MM.1S (cell line): ENCODE measurements around the gene ZNF23.

Experiments
- CTCF ChIP-seq: fragments of 300-600 bp; sonication (generic); IDR thresholded peaks from 2 replicates; pipeline ENCODE4 v1.5.1; 2016; ENCODE audit warnings: antibody characterized with exemption, low read length, mixed read lengths
- EZH2 ChIP-seq: fragments of 300-600 bp; sonication (generic); optimal IDR thresholded peaks from 2 replicates; pipeline ENCODE3; 2017; ENCODE audit warnings: low read depth, mild to moderate bottlenecking, antibody characterized with exemption, low read length, mixed read lengths

DNA sequence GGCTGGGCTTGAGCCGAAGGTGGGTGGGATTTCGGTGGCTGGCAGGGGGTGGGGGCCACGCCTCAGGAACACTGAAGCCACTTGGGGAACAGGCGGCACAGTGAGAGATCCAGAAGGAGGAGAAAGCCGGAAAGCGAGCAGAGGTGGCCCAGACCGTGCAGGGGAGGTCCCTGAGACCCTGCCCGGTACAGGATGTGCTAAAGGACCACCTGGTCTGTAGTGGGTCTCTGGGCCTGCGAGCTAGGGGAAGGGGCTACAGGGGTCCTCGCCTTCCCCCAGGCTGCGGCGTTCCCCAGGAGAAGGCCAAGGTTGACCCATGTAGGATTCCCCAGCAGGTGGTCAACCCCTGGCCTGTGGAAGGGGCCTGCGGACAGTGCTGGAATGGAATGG lies 20.0 kb downstream of the ZNF23 start, which contains the start of gene TLE7:
- TF ChIP-seq CTCF (no peak), EZH2 (no peak)
